Skin of body (tissue), 2 donors: Measurements from ENCODE around the gene OCA2. TPM values are rescaled to one million over a fixed set of nuclear protein-coding genes. Genes with fewer than 3 reads are reported as not detected.
"Not testable (repeated sequence)": the region's sequence is repeated elsewhere in the genome, so short reads cannot be mapped to it uniquely, and the experiment has no call there.

Experiments
- DNase-seq: peaks from one replicate; lab custom pipeline; 2025; lab: John Stamatoyannopoulos, UW
- total RNA-seq: library from RNA; depleted of rRNA; stranded (reverse); fragments of >200 nt; gene quantifications from one replicate; pipeline ENCODE4 v1.2.3, GENCODE V29; 2014

The OCA2 gene
- total RNA-seq, 1 donor from 2014 or later, result 1.4 TPM

DNA sequence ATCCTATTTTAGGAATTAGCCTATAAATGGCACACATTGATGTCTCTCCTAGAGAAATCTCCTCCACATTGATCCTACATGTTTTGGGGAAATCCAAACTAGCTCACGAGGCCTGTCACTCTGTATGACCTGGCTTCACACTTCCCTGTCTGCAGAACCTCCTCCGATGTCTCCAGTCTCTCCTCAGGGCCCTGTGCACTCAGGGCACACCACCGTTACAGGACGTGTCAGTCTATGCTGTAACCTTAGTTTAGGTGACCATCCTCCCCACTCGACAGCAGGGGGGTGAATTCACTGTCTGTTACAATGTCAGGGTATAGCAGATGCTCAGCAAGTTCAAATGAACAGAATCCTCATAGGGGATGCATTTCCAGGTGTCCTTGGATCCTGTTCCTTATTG is 249.1 kb downstream of the OCA2 start:
- no peak for DNase-seq

DNA sequence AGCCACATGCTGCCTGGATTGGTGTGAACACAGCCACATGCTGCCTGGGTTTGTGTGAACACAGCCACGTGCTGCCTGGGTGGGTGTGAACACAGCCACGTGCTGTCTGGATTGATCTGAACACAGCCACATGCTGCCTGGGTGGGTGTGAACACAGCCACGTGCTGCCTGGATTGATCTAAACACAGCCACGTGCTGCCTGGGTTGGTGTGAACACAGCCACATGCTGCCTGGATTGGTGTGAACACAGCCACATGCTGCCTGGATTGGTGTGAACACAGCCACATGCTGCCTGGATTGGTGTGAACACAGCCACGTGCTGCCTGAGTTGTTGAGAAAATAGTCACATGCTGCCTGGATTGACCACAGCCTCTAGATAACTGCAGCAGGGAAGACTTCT is 250.2 kb downstream of the OCA2 start:
- not testable (repeated sequence) for DNase-seq

DNA sequence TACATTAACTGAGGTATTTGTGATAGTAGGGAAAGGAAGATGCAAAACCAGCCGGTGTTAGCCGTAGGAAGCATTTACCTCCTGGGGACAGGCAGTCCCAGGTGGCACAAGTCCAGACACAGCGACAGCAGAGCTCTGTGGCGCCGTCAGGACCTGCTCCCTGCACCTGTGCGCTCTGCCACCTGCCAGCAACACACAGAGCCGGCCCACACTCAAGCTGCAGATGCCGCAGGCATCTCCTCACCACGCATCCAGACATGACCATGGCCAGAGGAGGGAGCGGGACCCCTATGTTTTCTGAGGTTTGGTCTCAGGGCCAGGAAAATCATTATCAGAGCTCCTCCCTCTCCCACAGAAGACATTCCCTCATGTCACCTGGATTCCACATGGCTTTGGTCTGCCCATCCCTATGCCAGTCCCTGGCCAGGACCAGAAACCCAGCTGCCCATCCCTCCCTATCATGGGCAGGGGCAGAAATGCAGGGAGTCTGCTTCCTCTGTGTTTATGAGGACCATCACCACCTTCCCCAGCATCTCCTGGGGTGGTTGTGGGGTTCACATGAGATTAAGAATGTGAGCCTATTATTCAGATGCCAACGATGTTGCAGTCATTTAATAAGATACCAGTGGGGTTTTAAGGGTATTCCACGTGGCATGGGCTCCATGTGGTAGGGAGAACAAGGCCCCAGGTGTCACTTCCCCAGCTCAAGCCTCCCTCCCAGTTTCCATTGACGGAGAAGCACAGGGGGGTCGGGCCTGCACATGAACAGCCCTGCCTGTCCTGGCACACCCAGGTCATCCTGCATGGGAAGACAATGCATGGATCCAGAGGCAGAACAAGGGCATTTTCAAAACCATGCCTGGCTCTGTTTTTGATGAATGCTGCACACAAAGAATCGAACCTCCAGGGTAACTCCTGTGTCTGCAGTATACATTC is 251.1 kb downstream of the OCA2 start:
- no peak for DNase-seq

GRCh38 chr15:27846722-27847395 is 252.3 kb downstream of the OCA2 start:
- DNase-seq, result no peak

DNA sequence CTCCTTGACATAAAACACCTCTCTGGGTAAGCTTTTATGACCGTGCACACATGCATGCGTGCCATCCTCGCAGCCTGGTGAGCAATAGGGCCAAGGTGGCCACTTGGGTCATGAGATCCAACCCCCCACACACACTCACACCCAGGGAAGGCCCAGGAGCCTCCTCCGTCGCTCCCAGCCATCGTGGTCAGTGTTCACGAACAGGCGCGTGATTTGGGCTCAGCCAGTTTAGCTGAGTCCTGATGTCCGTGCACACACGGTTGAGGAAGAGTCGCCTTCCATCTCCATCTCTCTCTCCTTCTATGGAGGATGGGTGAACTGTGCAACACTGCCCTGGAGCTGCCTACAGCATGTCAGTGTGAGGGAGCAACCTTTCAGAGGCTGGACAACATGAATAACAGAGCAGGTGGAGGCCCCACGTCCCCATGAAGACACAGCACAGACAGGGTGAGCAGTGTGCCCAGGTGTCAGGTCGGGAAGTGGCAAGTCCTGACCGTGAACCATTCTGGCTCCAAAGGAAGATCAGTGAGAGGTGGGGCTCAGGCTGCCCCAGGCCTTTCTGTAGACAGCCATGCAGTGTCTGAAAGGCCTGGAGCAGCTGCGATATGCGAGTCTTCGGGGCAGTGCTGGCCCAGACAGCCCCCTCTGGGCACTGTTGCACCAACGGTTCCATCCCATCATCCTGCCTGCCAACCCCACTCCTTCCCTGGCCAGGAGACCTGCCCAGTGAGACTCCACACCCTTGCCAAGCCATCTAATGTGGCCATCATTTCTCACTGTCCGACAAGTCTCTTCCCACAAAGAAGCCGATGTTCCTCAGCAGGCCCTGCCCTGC is 253.4 kb downstream of the OCA2 start:
- DNase-seq, result no peak

GRCh38 chr15:27844018-27844666 is 255.0 kb downstream of the OCA2 start:
- no peak for DNase-seq

GRCh38 chr15:27843146-27843545 is 256.0 kb downstream of the OCA2 start:
- DNase-seq, result no peak

DNA sequence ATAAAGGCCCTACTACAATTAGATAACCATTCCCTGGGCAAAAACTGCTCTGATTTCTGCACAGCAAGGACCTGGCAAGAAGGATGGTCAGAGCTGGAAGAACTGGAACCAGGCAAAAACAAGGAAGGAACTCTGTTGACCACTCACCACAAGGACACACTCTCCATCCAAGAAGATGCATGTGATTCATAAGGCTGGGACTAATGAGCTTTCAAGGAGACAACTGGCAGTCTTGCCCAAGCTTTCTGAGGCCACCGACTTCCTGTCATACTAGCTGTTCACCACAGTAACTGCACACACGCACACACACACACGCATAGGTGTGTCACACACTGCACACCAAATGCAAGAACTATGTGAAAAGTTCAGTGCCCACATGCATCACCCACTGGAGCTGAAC is 256.6 kb downstream of the OCA2 start:
- no peak for DNase-seq

GRCh38 chr15:27835233-27835939 is 263.7 kb downstream of the OCA2 start:
- DNase-seq, result no peak

DNA sequence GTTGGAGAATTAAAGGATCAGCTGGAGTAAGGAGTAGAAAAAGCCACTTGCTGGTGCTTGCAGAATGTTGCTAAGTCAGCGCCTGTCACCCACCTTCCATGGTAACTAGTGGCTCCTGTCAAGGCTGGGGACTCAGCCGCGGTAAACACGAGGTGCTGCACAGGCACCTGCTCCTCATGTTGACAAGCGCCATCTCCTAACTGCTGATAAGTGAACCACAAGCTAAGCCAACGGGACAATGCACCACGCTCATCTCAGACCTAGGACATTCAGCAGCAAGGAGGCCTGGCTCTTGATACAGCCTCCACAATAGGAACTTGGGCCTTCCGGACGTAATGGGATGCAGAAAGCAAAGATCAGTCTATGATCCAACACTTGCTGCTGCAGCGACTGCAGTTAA is 264.4 kb downstream of the OCA2 start:
- DNase-seq, result no peak

DNA sequence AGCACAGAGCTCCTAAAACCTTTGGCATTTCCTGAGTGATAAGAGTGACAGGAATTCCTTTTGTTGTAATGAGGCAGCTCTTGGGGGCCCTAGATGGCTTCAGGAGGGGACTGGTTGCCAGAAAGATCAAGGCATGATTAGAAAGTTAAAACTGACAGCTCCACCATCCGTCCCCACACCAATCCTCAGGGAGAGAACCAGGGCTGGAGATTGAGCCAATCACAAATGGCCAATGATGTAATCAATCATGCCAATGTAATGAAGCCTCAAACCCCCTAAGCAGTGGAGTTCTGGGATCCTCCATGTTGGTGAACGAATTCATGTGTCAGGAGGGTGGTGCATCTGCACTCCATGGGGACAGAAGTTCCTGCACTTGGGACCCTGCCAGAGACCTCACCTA is 265.1 kb downstream of the OCA2 start:
- no peak for DNase-seq

GRCh38 chr15:27833178-27833577 is 265.9 kb downstream of the OCA2 start:
- no peak for DNase-seq

DNA sequence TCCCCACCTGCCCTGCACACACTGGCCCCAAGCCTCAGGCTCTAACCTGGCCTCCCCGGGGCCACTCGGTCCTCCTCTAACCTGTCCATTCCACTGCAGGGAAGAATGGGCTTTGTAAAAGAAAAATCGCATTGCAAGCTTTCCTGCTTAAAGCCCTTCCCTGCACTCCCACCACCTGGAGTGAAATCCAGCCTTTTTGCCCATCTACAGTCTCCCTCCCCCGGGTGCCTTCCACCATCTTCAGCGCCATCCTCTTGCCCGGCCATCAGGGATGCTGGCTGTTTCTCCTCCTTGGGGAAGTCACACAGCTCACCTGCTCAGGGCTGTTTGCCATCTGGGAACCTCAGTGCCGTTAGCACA is 266.9 kb downstream of the OCA2 start:
- no peak for DNase-seq

DNA sequence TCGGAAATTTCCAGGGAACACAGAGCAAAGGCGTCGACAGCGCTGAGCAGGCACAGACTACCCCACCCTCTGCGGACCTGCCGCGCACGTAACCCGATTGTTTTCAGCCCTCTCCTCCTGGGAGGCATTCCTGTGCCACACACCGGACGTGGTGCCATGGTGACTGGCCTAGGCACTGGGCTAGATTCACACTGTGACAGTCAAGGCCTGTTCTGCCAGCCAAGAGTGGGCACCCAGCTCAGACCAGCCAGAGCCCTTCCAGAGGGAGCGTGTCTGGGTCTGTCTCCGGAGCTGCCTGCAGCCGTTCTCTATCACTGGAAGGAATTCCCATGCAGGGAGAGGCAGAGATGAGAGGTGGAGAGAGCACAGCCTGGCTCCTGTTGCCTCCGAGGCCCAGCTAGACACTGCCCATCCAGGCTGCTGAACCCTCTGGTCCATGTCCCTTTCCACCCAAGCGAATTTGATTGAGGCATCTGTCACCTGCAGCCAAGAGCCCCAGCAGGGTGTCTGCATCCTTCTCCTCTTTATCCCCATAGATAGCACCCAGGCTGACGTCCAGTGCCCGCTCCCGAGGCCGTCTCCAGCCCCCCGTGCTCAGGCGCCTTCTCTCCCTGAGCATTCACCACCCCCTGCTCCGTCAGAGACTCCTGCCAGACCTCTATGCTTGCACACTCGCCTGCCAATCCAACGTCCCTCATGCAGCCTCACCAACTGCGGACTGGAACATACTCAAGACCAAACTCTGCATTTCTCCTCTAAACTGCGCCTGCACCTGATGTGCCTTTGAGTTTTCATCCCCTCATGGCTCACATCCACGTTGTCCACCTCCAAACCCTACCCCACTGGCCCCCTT is 267.5 kb downstream of the OCA2 start:
- DNase-seq, result no peak

DNA sequence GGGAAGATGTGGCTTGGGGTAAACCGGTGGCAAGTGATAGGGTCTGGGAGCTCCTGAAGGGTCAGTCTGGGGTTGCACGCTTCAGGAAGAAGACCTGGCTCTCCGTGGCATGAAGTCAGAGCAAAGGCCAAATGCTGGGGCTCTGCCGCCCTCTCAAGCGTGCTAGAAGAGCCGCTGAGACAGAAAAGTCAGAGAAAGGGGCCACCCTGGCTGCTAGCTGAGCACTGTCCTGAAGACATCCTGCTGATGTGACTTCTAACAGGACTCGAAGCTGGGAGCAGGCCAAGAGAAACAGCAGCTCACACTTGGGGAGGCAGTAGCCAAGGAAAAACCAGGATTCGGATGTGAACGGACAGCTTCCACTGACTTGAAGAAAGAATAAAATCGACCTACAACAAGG is 270.4 kb downstream of the OCA2 start:
- DNase-seq, result no peak

DNA sequence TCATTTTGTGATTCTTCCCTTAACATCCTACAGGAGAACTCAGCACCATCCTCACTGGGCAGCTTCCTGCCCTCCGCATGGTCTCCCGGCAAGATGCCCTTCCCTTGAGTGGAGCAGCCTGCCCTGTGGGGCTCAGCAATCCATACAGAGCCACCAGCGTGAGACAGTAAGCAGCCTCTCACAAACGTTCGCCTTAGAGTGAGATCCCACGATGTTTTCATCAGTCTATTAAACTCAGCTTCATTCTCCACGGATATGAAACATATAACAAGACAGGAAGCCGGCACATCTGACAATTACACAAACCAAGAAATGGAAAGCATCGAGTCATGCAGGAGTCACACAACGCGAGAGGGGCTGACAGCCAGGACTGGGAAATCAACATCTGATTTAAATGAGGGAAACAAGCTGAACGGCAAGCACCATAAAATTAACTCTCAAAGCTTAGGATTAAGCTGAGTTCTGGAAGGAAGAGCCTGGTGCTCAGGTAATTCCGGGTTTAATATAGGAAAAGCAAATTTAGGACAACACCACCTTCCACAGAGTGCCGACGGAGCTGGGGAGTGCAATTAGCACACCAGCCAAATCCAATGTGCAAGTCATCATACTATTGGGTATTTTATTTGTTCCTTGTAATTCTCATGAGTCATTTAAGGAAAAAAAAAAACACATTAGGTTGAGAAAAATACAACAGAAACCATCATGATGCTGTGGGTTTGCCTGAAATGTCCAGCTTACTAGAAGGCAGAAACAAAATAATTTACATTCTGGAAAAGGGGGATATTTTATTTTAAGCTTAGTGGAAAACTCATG is 272.0 kb downstream of the OCA2 start:
- DNase-seq, result peak; percentile 81

GRCh38 chr15:27826411-27826810 is 272.7 kb downstream of the OCA2 start:
- no peak for DNase-seq

DNA sequence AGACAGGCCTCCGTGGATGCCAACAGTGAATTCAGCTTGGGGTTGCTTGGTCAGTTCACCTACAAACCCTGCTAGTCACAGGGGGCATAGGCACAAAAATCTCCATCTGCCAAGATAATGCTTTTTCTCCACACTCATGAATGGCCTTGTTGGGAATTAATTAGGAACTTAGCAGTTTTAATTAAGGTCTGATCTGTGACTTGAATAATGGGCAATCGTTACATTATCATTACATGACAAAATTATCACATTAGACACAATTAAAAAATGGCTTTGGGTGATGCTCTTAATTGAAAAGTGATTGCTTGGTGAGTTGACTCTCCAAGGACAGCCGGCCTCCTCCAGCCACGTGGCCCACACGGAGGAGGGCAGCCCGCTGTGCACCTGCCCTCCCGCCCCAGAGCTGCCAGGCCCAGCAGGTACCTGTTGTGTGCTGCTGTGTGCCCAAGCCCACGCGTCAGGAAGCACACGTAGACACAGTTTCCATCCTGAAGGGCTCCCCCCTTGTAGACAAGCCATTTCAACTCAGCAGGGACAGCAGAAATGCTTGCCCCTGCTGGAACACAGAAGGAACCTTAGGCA is 274.2 kb downstream of the OCA2 start:
- no peak for DNase-seq

- DNase-seq, result no peak
Measured at GRCh38 chr15:27821273-27821672, 277.8 kb downstream of the OCA2 start.
